ENCODE data around the gene CNTN1. TPM values are rescaled to one million over a fixed set of nuclear protein-coding genes. Genes with fewer than 3 reads are reported as not detected.

The CNTN1 gene
- total and polyA plus RNA-seq, 10 of the 15 experiments (the other 5 are each of a cell fraction or from before 2014, with no cell fraction given) = 0.06 to 0.14 TPM; not detected in 8

GRCh38 chr12:41053046-41053445, 360.8 kb downstream of the CNTN1 start (continued):
- TF ChIP-seq NKRF (conservative IDR thresholded peaks at IDR 0.05) = no peak

GRCh38 chr12:41055875-41056577, 363.8 kb downstream of the CNTN1 start:
- intact Hi-C loops (cut with micrococcal nuclease; ENCODE audit: unreplicated experiment) = no loop called here
- WGBS (ENCODE audit: insufficient coverage, insufficient replicate concordance, low lambda C conversion rate, missing lambda C conversion rate) = 0% methylated on average over 3 of the region's 3 CpGs
- SMC1A ChIA-PET (ENCODE audit: uncharacterized antibody, unreplicated experiment) = no interaction called here

More at GRCh38 chr12:41055875-41056577, 363.8 kb downstream of the CNTN1 start:
- Histone ChIP-seq H3K79me2 (ENCODE audit: control insufficient read depth, insufficient read depth, low read length) (no peaks in the 10 kb centered on the region), H3K9me3 (replicated peaks; ENCODE audit: control insufficient read depth, insufficient read depth, low read length) (no peaks in the 10 kb centered on the region), H3K36me3 (ENCODE audit: control insufficient read depth in 2 of 2, insufficient read depth in 2 of 2, low read length in 1 of 2) (no peaks in the 10 kb centered on the region), H3K4me1 (ENCODE audit: control insufficient read depth, insufficient read depth, low read length) (no peaks in the 10 kb centered on the region), H3K27me3 (replicated peaks in 1 of 2; ENCODE audit: control insufficient read depth in 2 of 2, insufficient read depth in 2 of 2, low read length in 1 of 2) (no peaks in the 10 kb centered on the region), H4K20me1 (ENCODE audit: control insufficient read depth, insufficient read depth) (no peaks in the 10 kb centered on the region), H2AFZ (ENCODE audit: control insufficient read depth, low read depth, low read length) (no peak overlapping the region), H3K4me3 (no peak overlapping the region), H3K4me2 (ENCODE audit: control insufficient read depth, insufficient read depth) (no peak overlapping the region), H3K27ac (ENCODE audit: control insufficient read depth, insufficient read depth) (no peak overlapping the region), H3K9ac (ENCODE audit: control insufficient read depth, insufficient read depth, low read length) (no peak overlapping the region)
- CTCF ChIA-PET = no interaction called here
- DNase-seq (ENCODE audit: low read depth, low spot score) = no peak
- TF ChIP-seq POLR2AphosphoS5 (IDR thresholded peaks at IDR 0.05; ENCODE audit: low read length) (no peak), TARDBP (IDR thresholded peaks at IDR 0.05; ENCODE audit: borderline replicate concordance) (no peak), BACH1 (IDR thresholded peaks at IDR 0.05; ENCODE audit: borderline replicate concordance) (no peak), FOXM1 (IDR thresholded peaks at IDR 0.05; ENCODE audit: low read depth, low read length) (no peak), ASH2L (IDR thresholded peaks at IDR 0.05; ENCODE audit: borderline replicate concordance, low read depth) (no peak), PBX3 (IDR thresholded peaks at IDR 0.05; ENCODE audit: insufficient replicate concordance, low read depth, low read length) (no peak), ZNF274 (IDR thresholded peaks at IDR 0.05; ENCODE audit: insufficient read depth, insufficient read length) (no peak), IKZF1 (conservative IDR thresholded peaks at IDR 0.05) (no peak), NFXL1 (IDR thresholded peaks at IDR 0.05; ENCODE audit: borderline replicate concordance) (no peak), NR2C1 (IDR thresholded peaks at IDR 0.05) (no peak), EGR1 (IDR thresholded peaks at IDR 0.05; ENCODE audit: borderline replicate concordance in 1 of 2, low read depth in 2 of 2, low read length in 2 of 2) (no peak), PAX5 (IDR thresholded peaks at IDR 0.05; ENCODE audit: borderline replicate concordance, low read depth, low read length) (no peak), ZNF622 (IDR thresholded peaks at IDR 0.05) (no peak), ZBTB40 (IDR thresholded peaks at IDR 0.05; ENCODE audit: borderline replicate concordance) (no peak), BCL11A (IDR thresholded peaks at IDR 0.05; ENCODE audit: low read depth, low read length) (no peak)
- RAD21 ChIA-PET (ENCODE audit: unreplicated experiment) = no interaction called here
- in situ Hi-C loops (cut with MboI) = no loop called here
- FAIRE-seq = no peak
- BruUV-seq (replicated peaks) = no TSS peak
- POLR2A ChIA-PET = no interaction called here
- ATAC-seq = no peak
